ENCODE data around the gene CDK11B.
"Not testable (repeated sequence)": the region's sequence is repeated elsewhere in the genome, so short reads cannot be mapped to it uniquely, and the experiment has no call there.

The CDK11B gene

GRCh38 chr1:1683104-1683905 is 24.5 kb upstream of the CDK11B start:
- no peak for DNase-seq (ENCODE audit: low read depth)

- DNase-seq (ENCODE audit: low read depth), result no peak
These were observed 22.1 kb upstream of the CDK11B start for GRCh38 chr1:1680912-1681273.

GRCh38 chr1:1680031-1680911 is 21.5 kb upstream of the CDK11B start:
- no peak for DNase-seq (ENCODE audit: low read depth)

- peak; percentile 27 for DNase-seq (ENCODE audit: low read depth)
These were observed 20.0 kb upstream of the CDK11B start for GRCh38 chr1:1678581-1679380.

GRCh38 chr1:1677718-1678580 is 19.1 kb upstream of the CDK11B start:
- peak; percentile 33 for DNase-seq (ENCODE audit: low read depth)

GRCh38 chr1:1676087-1676486 is 17.3 kb upstream of the CDK11B start:
- DNase-seq (ENCODE audit: low read depth), result not testable (repeated sequence)

GRCh38 chr1:1675218-1675617 is 16.4 kb upstream of the CDK11B start:
- not testable (repeated sequence) for DNase-seq (ENCODE audit: low read depth)

GRCh38 chr1:1674806-1675205 is 16.0 kb upstream of the CDK11B start:
- DNase-seq (ENCODE audit: low read depth), result not testable (repeated sequence)

- DNase-seq (ENCODE audit: low read depth), result no peak
These were observed 13.6 kb upstream of the CDK11B start for GRCh38 chr1:1672181-1672965.

- DNase-seq (ENCODE audit: low read depth), result no peak
These were observed 12.7 kb upstream of the CDK11B start for GRCh38 chr1:1671365-1672119.

GRCh38 chr1:1670866-1671265 is 12.1 kb upstream of the CDK11B start:
- no peak for DNase-seq (ENCODE audit: low read depth)

GRCh38 chr1:1669468-1670440 is 10.9 kb upstream of the CDK11B start:
- DNase-seq (ENCODE audit: low read depth), result no peak

GRCh38 chr1:1666526-1666925 is 7.7 kb upstream of the CDK11B start:
- no peak for DNase-seq (ENCODE audit: low read depth)

- DNase-seq (ENCODE audit: low read depth), result no peak
These were observed 7.0 kb upstream of the CDK11B start for GRCh38 chr1:1665815-1666251.

GRCh38 chr1:1664941-1665814 is 6.4 kb upstream of the CDK11B start:
- no peak for DNase-seq (ENCODE audit: low read depth)

GRCh38 chr1:1664318-1664717 is 5.5 kb upstream of the CDK11B start:
- not testable (repeated sequence) for DNase-seq (ENCODE audit: low read depth)

- not testable (repeated sequence) for DNase-seq (ENCODE audit: low read depth)
These were observed 4.2 kb upstream of the CDK11B start for GRCh38 chr1:1662830-1663560.
